K562 (cell line): ENCODE measurements around the gene NXPH4. TPM values are rescaled to one million over a fixed set of nuclear protein-coding genes. Genes with fewer than 3 reads are reported as not detected.

Experiments used
- CBFA2T2 ChIP-seq: fragments of 450-650 bp; conservative IDR thresholded peaks from 2 replicates; pipeline ENCODE4 v1.6.1; 2017; ENCODE audit warnings: mild to moderate bottlenecking
- ELF2 ChIP-seq: fragments of 250-450 bp; sonication (Bioruptor Pico); IDR thresholded peaks from 2 replicates; pipeline ENCODE4 v1.5.0; 2021; ENCODE audit warnings: mild to moderate bottlenecking
- FOXA3 ChIP-seq, 2 experiments: fragments of 450-650 bp in 1 of 2; sonication (generic) in 1 of 2; formaldehyde crosslinking; IDR thresholded peaks in 1 of 2; conservative IDR thresholded peaks in 1 of 2; 2 replicates each; pipeline versions ENCODE4 v1.4.0 to v1.8.0; 2020 to 2022; ENCODE audit warnings: mild to moderate bottlenecking in 2 of 2, missing genetic modification reagents in 1 of 2
- HDAC2 ChIP-seq: fragments of 450-650 bp; IDR thresholded peaks from 2 replicates; pipeline ENCODE4 v1.6.1; 2016; ENCODE audit warnings: mild to moderate bottlenecking
- LARP7 ChIP-seq: fragments of 450-650 bp; IDR thresholded peaks from 2 replicates; pipeline ENCODE4 v1.6.1; 2016
- NCOA4 ChIP-seq: fragments of 450-650 bp; IDR thresholded peaks from 2 replicates; pipeline ENCODE4 v1.6.1; 2018; ENCODE audit warnings: mild to moderate bottlenecking; ENCODE audit not compliant: partially characterized antibody
- RB1 ChIP-seq: fragments of 450-650 bp; IDR thresholded peaks from 2 replicates; pipeline ENCODE4 v1.6.1; 2017; ENCODE audit warnings: low read depth, mild to moderate bottlenecking
- SOX6 ChIP-seq: fragments of 450-650 bp; IDR thresholded peaks from 2 replicates; pipeline ENCODE4 v1.6.1; 2014; ENCODE audit warnings: mild to moderate bottlenecking
- polyA plus RNA-seq, 8 experiments: library from polyadenylated mRNA; depleted of rRNA in 4 of 8; stranded (reverse) in 5 of 8; unstranded in 3 of 8; fragments of >200 nt; fragmentation: Nextera tagmentation in 2 of 8; fragmentation: Illumina TruSeq in 1 of 8; extraction: Ambion mirVana in 2 of 8; extraction: Trizol in 1 of 8; gene quantifications; 2 replicates each; pipeline versions ENCODE4 v1.2.1 to v1.2.3, GENCODE V29; 2011 to 2014; ENCODE audit warnings: inconsistent platforms in 1 of 8, missing spikeins in 1 of 8
- total RNA-seq, 7 experiments: library from RNA; depleted of rRNA in 6 of 7; stranded (reverse); fragments of >200 nt in 6 of 7; fragmentation: Illumina TruSeq in 2 of 7; extraction: Trizol in 2 of 7; gene quantifications; 2 replicates each; pipeline versions ENCODE4 v1.2.1 to v1.2.3, GENCODE V29; 2011 to 2021; ENCODE audit warnings: low replicate concordance in 1 of 7
- TF ChIP-seq, protein P1 (sequence below): sonication (generic); formaldehyde crosslinking; IDR thresholded peaks from 2 replicates; pipeline ENCODE4 v1.8.1; 2023; ENCODE audit warnings: mild to moderate bottlenecking, missing genetic modification reagents
- TF ChIP-seq, protein P2 (sequence below): sonication (generic); formaldehyde crosslinking; IDR thresholded peaks from 2 replicates; pipeline ENCODE4 v1.8.1; 2022; ENCODE audit warnings: missing genetic modification reagents
- TF ChIP-seq, protein P3 (sequence below): fragments of 450-650 bp; IDR thresholded peaks from 2 replicates; pipeline ENCODE4 v1.7.1; 2018; ENCODE audit warnings: mild to moderate bottlenecking, low read depth; ENCODE audit not compliant: partially characterized antibody
- TF ChIP-seq, protein P4 (sequence below): fragments of 450-650 bp; IDR thresholded peaks from one replicate; pipeline ENCODE4 v1.6.1; 2018; ENCODE audit warnings: mild to moderate bottlenecking, moderate library complexity; ENCODE audit not compliant: partially characterized antibody
- TF ChIP-seq, protein P5 (sequence below): fragments of 450-650 bp; formaldehyde crosslinking; IDR thresholded peaks from 2 replicates; pipeline ENCODE4 v1.4.0; 2022; ENCODE audit warnings: mild to moderate bottlenecking, moderate library complexity
- TF ChIP-seq, protein P6 (sequence below): fragments of 250-450 bp; sonication (Bioruptor Pico); IDR thresholded peaks from 2 replicates; pipeline ENCODE4 v1.8.0; 2022; ENCODE audit warnings: moderate library complexity, mild to moderate bottlenecking, inconsistent platforms
- TF ChIP-seq, protein P7 (sequence below), 2 experiments: IDR thresholded peaks; 2 replicates each; pipeline ENCODE4 v1.6.1; 2012; ENCODE audit warnings: improper control_type of control experiment in 2 of 2, low read depth in 2 of 2, low read length in 2 of 2, borderline replicate concordance in 1 of 2

Gene NXPH4
- total and polyA plus RNA-seq, 9 of the 15 experiments (the other 6 are each of a cell fraction or from before 2014, with no cell fraction given), result 0.49 to 2.7 (median 1.1) TPM; not detected in 4

DNA sequence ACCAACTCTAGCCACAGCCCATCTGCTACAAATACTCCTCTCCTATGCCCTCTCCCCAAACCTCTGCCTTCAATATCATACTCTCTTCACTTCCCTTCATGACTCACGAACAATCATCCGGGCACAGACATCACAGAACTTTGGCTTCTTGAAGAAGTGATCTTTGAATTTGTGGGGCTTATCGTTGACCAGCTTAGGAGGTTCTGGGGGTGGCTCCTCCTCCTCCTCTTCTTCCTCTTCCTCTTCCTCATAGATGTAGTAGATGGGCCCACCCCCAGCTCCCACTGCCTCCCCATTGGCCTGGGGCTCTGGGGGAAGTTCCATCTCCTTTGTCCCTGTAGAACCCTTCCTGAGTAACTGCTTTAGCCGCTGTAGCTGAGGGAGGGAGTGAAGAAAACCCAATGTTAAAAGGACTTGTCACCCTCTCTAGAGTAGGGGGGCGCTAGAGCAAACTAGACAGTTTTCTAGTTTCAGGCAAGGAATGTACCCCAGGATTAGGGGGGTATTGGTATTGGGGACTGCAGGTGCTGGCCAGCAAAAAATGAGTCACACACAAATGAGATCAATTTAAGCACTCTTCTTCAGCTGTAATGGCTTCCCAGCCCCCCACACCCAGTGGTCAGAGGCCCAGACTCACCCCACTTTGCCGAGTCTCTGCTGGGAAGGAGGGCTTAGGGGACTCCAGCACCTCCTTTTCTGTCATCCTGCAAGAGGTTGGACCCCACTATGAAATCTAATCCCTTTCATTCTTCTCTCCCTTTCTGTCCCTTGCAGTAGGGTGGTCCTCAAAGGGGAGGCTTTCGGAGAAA lies 32.5 kb downstream of the NXPH4 start (continued):
- TF ChIP-seq FOXA3 (CRISPR knock-in tag; conservative IDR thresholded peaks at IDR 0.05 in 1 of 2, IDR thresholded peaks at IDR 0.05 in 1 of 2) (no peak), ELF2 (CRISPR knock-in tag) (no peak), RB1 (no peak), HDAC2 (no peak), LARP7 (no peak), SOX6 (no peak), CBFA2T2 (peak; percentile 58), NCOA4 (no peak)
- TF ChIP-seq, protein P1, sequence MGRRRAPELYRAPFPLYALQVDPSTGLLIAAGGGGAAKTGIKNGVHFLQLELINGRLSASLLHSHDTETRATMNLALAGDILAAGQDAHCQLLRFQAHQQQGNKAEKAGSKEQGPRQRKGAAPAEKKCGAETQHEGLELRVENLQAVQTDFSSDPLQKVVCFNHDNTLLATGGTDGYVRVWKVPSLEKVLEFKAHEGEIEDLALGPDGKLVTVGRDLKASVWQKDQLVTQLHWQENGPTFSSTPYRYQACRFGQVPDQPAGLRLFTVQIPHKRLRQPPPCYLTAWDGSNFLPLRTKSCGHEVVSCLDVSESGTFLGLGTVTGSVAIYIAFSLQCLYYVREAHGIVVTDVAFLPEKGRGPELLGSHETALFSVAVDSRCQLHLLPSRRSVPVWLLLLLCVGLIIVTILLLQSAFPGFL (CRISPR knock-in tag), result no peak
- TF ChIP-seq, protein P2, sequence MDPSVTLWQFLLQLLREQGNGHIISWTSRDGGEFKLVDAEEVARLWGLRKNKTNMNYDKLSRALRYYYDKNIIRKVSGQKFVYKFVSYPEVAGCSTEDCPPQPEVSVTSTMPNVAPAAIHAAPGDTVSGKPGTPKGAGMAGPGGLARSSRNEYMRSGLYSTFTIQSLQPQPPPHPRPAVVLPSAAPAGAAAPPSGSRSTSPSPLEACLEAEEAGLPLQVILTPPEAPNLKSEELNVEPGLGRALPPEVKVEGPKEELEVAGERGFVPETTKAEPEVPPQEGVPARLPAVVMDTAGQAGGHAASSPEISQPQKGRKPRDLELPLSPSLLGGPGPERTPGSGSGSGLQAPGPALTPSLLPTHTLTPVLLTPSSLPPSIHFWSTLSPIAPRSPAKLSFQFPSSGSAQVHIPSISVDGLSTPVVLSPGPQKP, result no peak
- TF ChIP-seq, protein P3, sequence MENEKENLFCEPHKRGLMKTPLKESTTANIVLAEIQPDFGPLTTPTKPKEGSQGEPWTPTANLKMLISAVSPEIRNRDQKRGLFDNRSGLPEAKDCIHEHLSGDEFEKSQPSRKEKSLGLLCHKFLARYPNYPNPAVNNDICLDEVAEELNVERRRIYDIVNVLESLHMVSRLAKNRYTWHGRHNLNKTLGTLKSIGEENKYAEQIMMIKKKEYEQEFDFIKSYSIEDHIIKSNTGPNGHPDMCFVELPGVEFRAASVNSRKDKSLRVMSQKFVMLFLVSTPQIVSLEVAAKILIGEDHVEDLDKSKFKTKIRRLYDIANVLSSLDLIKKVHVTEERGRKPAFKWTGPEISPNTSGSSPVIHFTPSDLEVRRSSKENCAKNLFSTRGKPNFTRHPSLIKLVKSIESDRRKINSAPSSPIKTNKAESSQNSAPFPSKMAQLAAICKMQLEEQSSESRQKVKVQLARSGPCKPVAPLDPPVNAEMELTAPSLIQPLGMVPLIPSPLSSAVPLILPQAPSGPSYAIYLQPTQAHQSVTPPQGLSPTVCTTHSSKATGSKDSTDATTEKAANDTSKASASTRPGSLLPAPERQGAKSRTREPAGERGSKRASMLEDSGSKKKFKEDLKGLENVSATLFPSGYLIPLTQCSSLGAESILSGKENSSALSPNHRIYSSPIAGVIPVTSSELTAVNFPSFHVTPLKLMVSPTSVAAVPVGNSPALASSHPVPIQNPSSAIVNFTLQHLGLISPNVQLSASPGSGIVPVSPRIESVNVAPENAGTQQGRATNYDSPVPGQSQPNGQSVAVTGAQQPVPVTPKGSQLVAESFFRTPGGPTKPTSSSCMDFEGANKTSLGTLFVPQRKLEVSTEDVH, result no peak
- TF ChIP-seq, protein P4, sequence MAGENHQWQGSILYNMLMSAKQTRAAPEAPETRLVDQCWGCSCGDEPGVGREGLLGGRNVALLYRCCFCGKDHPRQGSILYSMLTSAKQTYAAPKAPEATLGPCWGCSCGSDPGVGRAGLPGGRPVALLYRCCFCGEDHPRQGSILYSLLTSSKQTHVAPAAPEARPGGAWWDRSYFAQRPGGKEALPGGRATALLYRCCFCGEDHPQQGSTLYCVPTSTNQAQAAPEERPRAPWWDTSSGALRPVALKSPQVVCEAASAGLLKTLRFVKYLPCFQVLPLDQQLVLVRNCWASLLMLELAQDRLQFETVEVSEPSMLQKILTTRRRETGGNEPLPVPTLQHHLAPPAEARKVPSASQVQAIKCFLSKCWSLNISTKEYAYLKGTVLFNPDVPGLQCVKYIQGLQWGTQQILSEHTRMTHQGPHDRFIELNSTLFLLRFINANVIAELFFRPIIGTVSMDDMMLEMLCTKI, result no peak
- TF ChIP-seq, protein P5, sequence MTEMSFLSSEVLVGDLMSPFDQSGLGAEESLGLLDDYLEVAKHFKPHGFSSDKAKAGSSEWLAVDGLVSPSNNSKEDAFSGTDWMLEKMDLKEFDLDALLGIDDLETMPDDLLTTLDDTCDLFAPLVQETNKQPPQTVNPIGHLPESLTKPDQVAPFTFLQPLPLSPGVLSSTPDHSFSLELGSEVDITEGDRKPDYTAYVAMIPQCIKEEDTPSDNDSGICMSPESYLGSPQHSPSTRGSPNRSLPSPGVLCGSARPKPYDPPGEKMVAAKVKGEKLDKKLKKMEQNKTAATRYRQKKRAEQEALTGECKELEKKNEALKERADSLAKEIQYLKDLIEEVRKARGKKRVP (CRISPR knock-in tag), result no peak
- TF ChIP-seq, protein P6, sequence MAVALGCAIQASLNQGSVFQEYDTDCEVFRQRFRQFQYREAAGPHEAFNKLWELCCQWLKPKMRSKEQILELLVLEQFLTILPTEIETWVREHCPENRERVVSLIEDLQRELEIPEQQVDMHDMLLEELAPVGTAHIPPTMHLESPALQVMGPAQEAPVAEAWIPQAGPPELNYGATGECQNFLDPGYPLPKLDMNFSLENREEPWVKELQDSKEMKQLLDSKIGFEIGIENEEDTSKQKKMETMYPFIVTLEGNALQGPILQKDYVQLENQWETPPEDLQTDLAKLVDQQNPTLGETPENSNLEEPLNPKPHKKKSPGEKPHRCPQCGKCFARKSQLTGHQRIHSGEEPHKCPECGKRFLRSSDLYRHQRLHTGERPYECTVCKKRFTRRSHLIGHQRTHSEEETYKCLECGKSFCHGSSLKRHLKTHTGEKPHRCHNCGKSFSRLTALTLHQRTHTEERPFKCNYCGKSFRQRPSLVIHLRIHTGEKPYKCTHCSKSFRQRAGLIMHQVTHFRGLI (CRISPR knock-in tag), result no peak
- TF ChIP-seq, protein P7, sequence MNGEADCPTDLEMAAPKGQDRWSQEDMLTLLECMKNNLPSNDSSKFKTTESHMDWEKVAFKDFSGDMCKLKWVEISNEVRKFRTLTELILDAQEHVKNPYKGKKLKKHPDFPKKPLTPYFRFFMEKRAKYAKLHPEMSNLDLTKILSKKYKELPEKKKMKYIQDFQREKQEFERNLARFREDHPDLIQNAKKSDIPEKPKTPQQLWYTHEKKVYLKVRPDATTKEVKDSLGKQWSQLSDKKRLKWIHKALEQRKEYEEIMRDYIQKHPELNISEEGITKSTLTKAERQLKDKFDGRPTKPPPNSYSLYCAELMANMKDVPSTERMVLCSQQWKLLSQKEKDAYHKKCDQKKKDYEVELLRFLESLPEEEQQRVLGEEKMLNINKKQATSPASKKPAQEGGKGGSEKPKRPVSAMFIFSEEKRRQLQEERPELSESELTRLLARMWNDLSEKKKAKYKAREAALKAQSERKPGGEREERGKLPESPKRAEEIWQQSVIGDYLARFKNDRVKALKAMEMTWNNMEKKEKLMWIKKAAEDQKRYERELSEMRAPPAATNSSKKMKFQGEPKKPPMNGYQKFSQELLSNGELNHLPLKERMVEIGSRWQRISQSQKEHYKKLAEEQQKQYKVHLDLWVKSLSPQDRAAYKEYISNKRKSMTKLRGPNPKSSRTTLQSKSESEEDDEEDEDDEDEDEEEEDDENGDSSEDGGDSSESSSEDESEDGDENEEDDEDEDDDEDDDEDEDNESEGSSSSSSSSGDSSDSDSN (IDR thresholded peaks at IDR 0.05; ENCODE audit: borderline replicate concordance in 1 of 2, low read depth in 2 of 2, low read length in 2 of 2), result 0 out of 4 replicates have a peak, but pooled peaks of 1 of the 2 experiments have one; percentile 29
